ENCODE results near the gene SETD6.

SETD6 gene

DNA sequence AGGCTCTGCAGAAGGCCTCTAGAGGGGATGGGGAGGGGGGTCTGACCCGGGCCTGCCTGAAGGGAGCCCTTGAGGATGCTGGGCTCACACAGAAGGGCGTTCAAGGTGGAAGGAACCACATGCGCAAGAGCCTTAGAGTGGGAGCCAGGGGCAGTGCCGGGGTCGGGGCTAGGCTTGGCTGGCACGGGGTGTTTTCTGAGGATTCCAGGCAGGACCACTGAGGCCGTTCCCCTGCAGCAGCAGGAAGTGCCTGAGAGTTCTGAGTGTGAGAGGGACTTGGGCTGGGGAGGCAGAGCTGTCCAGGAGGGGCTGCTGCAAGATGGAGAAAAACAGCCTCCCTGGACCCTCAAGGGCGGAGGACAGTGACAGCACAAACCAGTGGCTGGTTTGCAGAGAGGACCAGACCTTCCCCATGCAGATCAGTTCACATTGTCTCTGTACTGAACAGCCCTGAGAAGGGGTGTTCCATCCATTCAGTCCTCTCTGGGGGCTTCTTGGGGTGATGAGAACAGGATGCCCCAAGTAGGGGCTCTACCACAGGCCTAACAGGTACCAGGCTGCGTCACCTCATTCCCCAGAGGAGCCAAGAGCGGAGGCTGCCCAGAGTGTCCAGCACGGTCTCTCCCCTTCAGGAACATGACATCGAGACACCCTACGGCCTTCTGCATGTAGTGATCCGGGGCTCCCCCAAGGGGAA lies 12.0 kb upstream of the SETD6 start:
- H2AK5ac ChIP-seq (ENCODE audit: low read depth, low read length) = peak overlapping the region; percentile 16
- H3K23ac ChIP-seq (ENCODE audit: low read depth, low read length, poor library complexity) = no peak overlapping the region
- DNase-seq (ENCODE audit: low spot score) = no peak
- no peak overlapping the region for H2BK15ac ChIP-seq (ENCODE audit: low read length)
- no peak overlapping the region for H4K8ac ChIP-seq (ENCODE audit: low read depth, low read length)
- peaks cover 7% of the 10 kb centered on the region for H3K79me1 ChIP-seq (ENCODE audit: low read depth, low read length)
- peaks cover 14 to 24% of the 10 kb centered on the region in 2 donors for H3K4me1 ChIP-seq (ENCODE audit: control insufficient read depth in 2 of 2, insufficient read depth in 1 of 2, low read depth in 1 of 2, low read length in 2 of 2)
- H3K4me2 ChIP-seq (ENCODE audit: insufficient read depth, low read length, poor library complexity, severe bottlenecking) = no peak overlapping the region
- no peaks in the 10 kb centered on the region for H3K9me3 ChIP-seq (replicated peaks in 1 of 2; ENCODE audit: control insufficient read depth in 2 of 2, insufficient read depth in 1 of 2, low read depth in 1 of 2, low read length in 2 of 2)
- no peak overlapping the region for H4K91ac ChIP-seq (ENCODE audit: low read depth, low read length, poor library complexity)
- no CpG with 5 or more reads among the region's 14 CpGs for WGBS, 2 donors (ENCODE audit: extremely low coverage in 2 of 2, insufficient read length in 2 of 2, insufficient replicate concordance in 1 of 2)
- H2BK12ac ChIP-seq (ENCODE audit: low read length) = no peak overlapping the region
- H3K27me3 ChIP-seq (ENCODE audit: control insufficient read depth in 3 of 3, insufficient read depth in 3 of 3, low read depth in 1 of 3, low read length in 3 of 3) = peaks cover 0 to 2% (median 0%) of the 10 kb centered on the region in 3 experiments
- H2AFZ ChIP-seq (ENCODE audit: low read length) = no peak overlapping the region
- no peak overlapping the region for H2BK5ac ChIP-seq (ENCODE audit: low read length)
- H3K36me3 ChIP-seq (replicated peaks in 1 of 2; ENCODE audit: control insufficient read depth in 2 of 2, insufficient read depth in 2 of 2, low read length in 2 of 2) = peaks cover 7 to 13% of the 10 kb centered on the region in 2 donors
- no peak overlapping the region for H3K4ac ChIP-seq (ENCODE audit: low read length)
- no peak overlapping the region for H3K9ac ChIP-seq (ENCODE audit: low read depth, low read length, poor library complexity)
- H3K14ac ChIP-seq (ENCODE audit: low read length) = no peak overlapping the region
- no peak overlapping the region for H3K27ac ChIP-seq (replicated peaks; ENCODE audit: low read length)
- no peak overlapping the region for H2BK120ac ChIP-seq (ENCODE audit: low read depth, low read length)
- H3K18ac ChIP-seq (ENCODE audit: low read length) = peak overlapping the region; percentile 6
- no peak overlapping the region for H3K4me3 ChIP-seq (ENCODE audit: low read length in 2 of 2)

DNA sequence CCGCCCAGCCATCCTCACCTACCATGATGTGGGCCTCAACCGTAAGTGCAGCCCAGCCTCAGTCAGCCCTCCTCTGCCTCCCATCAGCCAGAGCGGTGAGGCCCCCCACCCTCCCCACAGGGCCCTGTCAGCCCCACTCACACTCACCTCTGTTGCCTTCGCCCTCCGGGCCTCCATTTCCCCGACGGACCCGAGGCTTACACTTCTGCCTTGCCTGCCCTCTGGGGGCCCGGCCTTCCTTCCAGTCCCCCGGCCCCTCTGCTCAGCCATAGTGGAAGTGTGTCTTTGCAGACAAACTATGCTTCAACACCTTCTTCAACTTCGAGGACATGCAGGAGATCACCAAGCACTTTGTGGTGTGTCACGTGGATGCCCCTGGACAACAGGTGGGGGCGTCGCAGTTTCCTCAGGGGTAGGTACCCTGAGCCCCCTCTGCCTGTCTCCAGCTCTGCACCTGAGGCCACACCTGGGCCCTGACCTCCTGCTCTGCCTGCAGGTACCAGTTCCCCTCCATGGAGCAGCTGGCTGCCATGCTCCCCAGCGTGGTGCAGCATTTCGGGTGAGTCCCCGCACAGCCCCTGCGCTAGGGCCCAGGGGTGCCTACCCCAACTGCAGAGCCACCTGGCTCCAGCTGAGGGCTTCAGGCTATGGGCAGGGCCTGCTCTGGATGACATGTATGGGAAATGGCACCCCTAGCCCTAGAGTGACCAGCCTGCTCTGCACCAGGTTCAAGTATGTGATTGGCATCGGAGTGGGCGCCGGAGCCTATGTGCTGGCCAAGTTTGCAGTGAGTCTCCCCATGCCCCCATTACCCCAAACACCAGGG lies 11.2 kb upstream of the SETD6 start:
- Histone ChIP-seq H3K27ac (replicated peaks; ENCODE audit: low read length) (no peak overlapping the region), H2BK12ac (ENCODE audit: low read length) (no peak overlapping the region), H3K23ac (ENCODE audit: low read depth, low read length, poor library complexity) (peak overlapping the region; percentile 59), H3K9ac (ENCODE audit: low read depth, low read length, poor library complexity) (no peak overlapping the region), H2BK15ac (ENCODE audit: low read length) (no peak overlapping the region), H2BK120ac (ENCODE audit: low read depth, low read length) (no peak overlapping the region), H3K4me3 (ENCODE audit: low read length in 2 of 2) (peak overlapping the region in 1 of 2 donors; percentile 40), H3K4ac (ENCODE audit: low read length) (no peak overlapping the region), H3K4me1 (ENCODE audit: control insufficient read depth in 2 of 2, insufficient read depth in 1 of 2, low read depth in 1 of 2, low read length in 2 of 2) (peaks cover 14 to 23% of the 10 kb centered on the region in 2 donors), H3K36me3 (replicated peaks in 1 of 2; ENCODE audit: control insufficient read depth in 2 of 2, insufficient read depth in 2 of 2, low read length in 2 of 2) (peaks cover 8 to 16% of the 10 kb centered on the region in 2 donors), H3K79me1 (ENCODE audit: low read depth, low read length) (peaks cover 7% of the 10 kb centered on the region), H3K9me3 (replicated peaks in 1 of 2; ENCODE audit: control insufficient read depth in 2 of 2, insufficient read depth in 1 of 2, low read depth in 1 of 2, low read length in 2 of 2) (no peaks in the 10 kb centered on the region), H4K91ac (ENCODE audit: low read depth, low read length, poor library complexity) (no peak overlapping the region), H2AFZ (ENCODE audit: low read length) (no peak overlapping the region), H4K8ac (ENCODE audit: low read depth, low read length) (no peak overlapping the region), H2BK5ac (ENCODE audit: low read length) (no peak overlapping the region), H3K18ac (ENCODE audit: low read length) (peak overlapping the region; percentile 24), H3K4me2 (ENCODE audit: insufficient read depth, low read length, poor library complexity, severe bottlenecking) (no peak overlapping the region), H3K14ac (ENCODE audit: low read length) (no peak overlapping the region), H3K27me3 (ENCODE audit: control insufficient read depth in 3 of 3, insufficient read depth in 3 of 3, low read depth in 1 of 3, low read length in 3 of 3) (peaks cover 0 to 2% (median 0%) of the 10 kb centered on the region in 3 experiments), H2AK5ac (ENCODE audit: low read depth, low read length) (peak overlapping the region; percentile 16)
- no CpG with 5 or more reads among the region's 21 CpGs for WGBS, 2 donors (ENCODE audit: extremely low coverage in 2 of 2, insufficient read length in 2 of 2, insufficient replicate concordance in 1 of 2)
- no peak for DNase-seq (ENCODE audit: low spot score)

DNA sequence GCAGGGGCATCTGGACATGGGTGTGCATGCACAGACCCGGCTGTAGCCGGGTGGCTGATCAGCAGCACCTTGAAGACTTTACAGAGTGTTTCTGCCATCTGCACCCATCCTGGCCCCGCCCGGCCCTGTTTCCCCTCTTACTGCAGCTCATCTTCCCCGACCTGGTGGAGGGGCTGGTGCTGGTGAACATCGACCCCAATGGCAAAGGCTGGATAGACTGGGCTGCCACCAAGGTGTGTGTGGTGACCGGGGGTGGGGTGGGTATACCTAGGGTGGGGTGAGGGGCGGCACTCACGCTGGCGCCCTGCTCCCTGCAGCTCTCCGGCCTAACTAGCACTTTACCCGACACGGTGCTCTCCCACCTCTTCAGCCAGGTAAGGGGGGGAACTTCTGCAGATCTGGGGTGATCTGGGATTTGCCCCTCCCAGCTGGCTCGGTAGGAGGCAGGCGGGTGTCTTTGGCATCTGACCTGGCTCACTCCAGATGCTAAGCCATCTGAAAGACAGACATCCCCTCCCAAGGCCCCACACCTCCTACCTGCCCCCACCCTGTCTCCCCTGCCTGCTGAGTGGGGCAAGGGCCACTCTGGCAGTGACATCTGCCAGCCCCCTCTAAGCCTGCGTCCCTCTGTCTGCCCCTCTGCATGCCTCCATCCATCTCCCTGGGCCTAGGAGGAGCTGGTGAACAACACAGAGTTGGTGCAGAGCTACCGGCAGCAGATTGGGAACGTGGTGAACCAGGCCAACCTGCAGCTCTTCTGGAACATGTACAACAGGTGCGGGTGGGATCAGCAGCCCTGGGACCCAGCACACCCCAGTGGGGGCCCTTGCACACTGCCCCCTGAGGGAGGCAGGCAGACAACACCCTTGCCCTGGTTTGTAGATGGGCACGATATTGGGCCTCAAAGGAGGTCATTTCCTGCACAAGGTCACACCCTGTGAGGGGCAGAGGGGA lies 8.8 kb upstream of the SETD6 start:
- Histone ChIP-seq H3K4ac (ENCODE audit: low read length) (no peak overlapping the region), H2BK12ac (ENCODE audit: low read length) (peak overlapping the region; percentile 89), H3K79me1 (ENCODE audit: low read depth, low read length) (peaks cover 3% of the 10 kb centered on the region), H3K23ac (ENCODE audit: low read depth, low read length, poor library complexity) (no peak overlapping the region), H3K27me3 (ENCODE audit: control insufficient read depth in 3 of 3, insufficient read depth in 3 of 3, low read depth in 1 of 3, low read length in 3 of 3) (no peaks in the 10 kb centered on the region), H2BK15ac (ENCODE audit: low read length) (no peak overlapping the region), H2AK5ac (ENCODE audit: low read depth, low read length) (no peak overlapping the region), H3K9ac (ENCODE audit: low read depth, low read length, poor library complexity) (no peak overlapping the region), H3K4me2 (ENCODE audit: insufficient read depth, low read length, poor library complexity, severe bottlenecking) (no peak overlapping the region), H3K27ac (replicated peaks; ENCODE audit: low read length) (no peak overlapping the region), H3K14ac (ENCODE audit: low read length) (no peak overlapping the region), H2BK120ac (ENCODE audit: low read depth, low read length) (no peak overlapping the region), H3K9me3 (replicated peaks in 1 of 2; ENCODE audit: control insufficient read depth in 2 of 2, insufficient read depth in 1 of 2, low read depth in 1 of 2, low read length in 2 of 2) (no peaks in the 10 kb centered on the region), H3K4me3 (ENCODE audit: low read length in 2 of 2) (no peak overlapping the region), H3K18ac (ENCODE audit: low read length) (peak overlapping the region; percentile 33), H4K8ac (ENCODE audit: low read depth, low read length) (no peak overlapping the region), H3K36me3 (replicated peaks in 1 of 2; ENCODE audit: control insufficient read depth in 2 of 2, insufficient read depth in 2 of 2, low read length in 2 of 2) (peaks cover 10 to 34% of the 10 kb centered on the region in 2 donors), H2AFZ (ENCODE audit: low read length) (no peak overlapping the region), H3K4me1 (ENCODE audit: control insufficient read depth in 2 of 2, insufficient read depth in 1 of 2, low read depth in 1 of 2, low read length in 2 of 2) (peaks cover 2 to 3% of the 10 kb centered on the region in 2 donors), H2BK5ac (ENCODE audit: low read length) (no peak overlapping the region), H4K91ac (ENCODE audit: low read depth, low read length, poor library complexity) (no peak overlapping the region)
- DNase-seq (ENCODE audit: low spot score) = no peak
- WGBS, 2 donors (ENCODE audit: extremely low coverage in 2 of 2, insufficient read length in 2 of 2, insufficient replicate concordance in 1 of 2) = no CpG with 5 or more reads among the region's 20 CpGs
